A673 (cell line): ENCODE results near the gene KLK15. TPM values are rescaled to one million over a fixed set of nuclear protein-coding genes. Genes with fewer than 3 reads are reported as not detected.
A peak's percentile ranks its signal among the peaks of the same experiment; 100 is the strongest.

Experiments
- BruUV-seq: library from RNA; stranded (reverse); fragments of 400-500 nt; replicated peaks from 2 replicates; lab custom pipeline; 2021; lab: Mats Ljungman, UMichigan
- CTCF ChIA-PET: fragments of 300-600 bp; sonication (Branson Sonifier 250); formaldehyde crosslinking; loops from one replicate; lab custom pipeline; 2022; ENCODE audit warnings: antibody characterized with exemption; lab: Charles Lee
- POLR2A ChIA-PET: fragments of 300-600 bp; sonication (Branson Sonifier 250); formaldehyde crosslinking; loops from one replicate; lab custom pipeline; 2022; ENCODE audit warnings: antibody characterized with exemption; ENCODE audit not compliant: low non-redundant PET; lab: Charles Lee
- DNase-seq: peaks from one replicate; pipeline ENCODE4 v3.0.0-alpha.2; 2015; ENCODE audit warnings: low spot score
- H3K27ac ChIP-seq: fragments of 200-600 bp; sonication (generic); 2 replicates; pipeline ENCODE4 v1.5.1; 2016; ENCODE audit warnings: mixed run types, low read depth, mild to moderate bottlenecking, mixed read lengths, antibody characterized with exemption, low read length; ENCODE audit not compliant: poor library complexity, severe bottlenecking
- H3K27me3 ChIP-seq: fragments of 200-600 bp; sonication (generic); replicated peaks from 2 replicates; pipeline ENCODE4 v1.6.1; 2017; ENCODE audit warnings: mixed run types, low read depth, mild to moderate bottlenecking, mixed read lengths, antibody characterized with exemption, low read length; ENCODE audit not compliant: insufficient read depth, poor library complexity
- H3K36me3 ChIP-seq: fragments of 200-600 bp; sonication (generic); 2 replicates; pipeline ENCODE4 v1.6.1; 2016; ENCODE audit warnings: mixed run types, mild to moderate bottlenecking, mixed read lengths, antibody characterized with exemption, low read length; ENCODE audit not compliant: insufficient read depth, poor library complexity, severe bottlenecking
- H3K4me1 ChIP-seq: fragments of 200-600 bp; sonication (generic); 2 replicates; pipeline ENCODE4 v1.6.1; 2017; ENCODE audit warnings: mixed run types, mild to moderate bottlenecking, mixed read lengths, antibody characterized with exemption, low read length; ENCODE audit not compliant: insufficient read depth, poor library complexity, severe bottlenecking
- H3K4me3 ChIP-seq: fragments of 200-600 bp; sonication (generic); 2 replicates; pipeline ENCODE4 v1.5.1; 2016; ENCODE audit warnings: low read depth, mixed run types, mild to moderate bottlenecking, mixed read lengths, low read length; ENCODE audit not compliant: poor library complexity, severe bottlenecking
- H3K9me3 ChIP-seq: fragments of 200-600 bp; sonication (generic); 2 replicates; pipeline ENCODE4 v1.6.1; 2016; ENCODE audit warnings: mixed run types, low read depth, mild to moderate bottlenecking, mixed read lengths, antibody characterized with exemption, low read length; ENCODE audit not compliant: poor library complexity, severe bottlenecking
- CTCF ChIP-seq: fragments of 300-800, 200-600 bp; sonication (generic); conservative IDR thresholded peaks from 2 replicates; pipeline ENCODE4 v1.5.1; 2017; ENCODE audit warnings: low read depth, mild to moderate bottlenecking, antibody characterized with exemption, low read length, moderate library complexity, mixed read lengths
- EZH2 ChIP-seq: fragments of 200-600 bp; sonication (generic); IDR thresholded peaks from 2 replicates; pipeline ENCODE4 v1.6.1; 2017; ENCODE audit warnings: borderline replicate concordance, low read depth, mild to moderate bottlenecking, mixed read lengths, antibody characterized with exemption, low read length; ENCODE audit not compliant: poor library complexity, severe bottlenecking
- intact Hi-C: fragments of 100-400 bp; cut with micrococcal nuclease; formaldehyde crosslinking; loops from one replicate; pipeline ENCODE4 v1.10.0; 2022; ENCODE audit not compliant: unreplicated experiment
- total RNA-seq: library from RNA; stranded (reverse); gene quantifications from 2 replicates; pipeline ENCODE4 v1.2.3, GENCODE V29; 2021

Gene KLK15
- total RNA-seq, 1 experiment from 2014 or later, result not detected

- POLR2A ChIA-PET, result interaction anchor here (0.5 kb wide), 1 partner anchor 67 kb away, joined by 9 read pairs; no protein-coding TSS in a partner anchor
- no TSS peak for BruUV-seq
- peak; percentile 54 for DNase-seq
- no peak overlapping the region for H3K4me3 ChIP-seq
- H3K36me3 ChIP-seq, result no peaks in the 10 kb centered on the region
- H3K9me3 ChIP-seq, result no peaks in the 10 kb centered on the region
- no peak for TF ChIP-seq CTCF
- no peak for TF ChIP-seq EZH2
- H3K4me1 ChIP-seq, result peaks cover 22% of the 10 kb centered on the region
- H3K27ac ChIP-seq, result no peak overlapping the region
- CTCF ChIA-PET, result interaction anchor here (0.6 to 1.7 kb wide), 4 partner anchors 27 to 422 kb away, joined by 3 to 10 read pairs (median 6); no protein-coding TSS in a partner anchor
- intact Hi-C loops, result loop anchor here (5.0 kb wide), 2 partner anchors 57 to 422 kb away; partner anchors contain the start of gene CLEC11A
- no peaks in the 10 kb centered on the region for H3K27me3 ChIP-seq
Measured at GRCh38 chr19:50779504-50780457, 53.6 kb downstream of the KLK15 start.

- CTCF ChIA-PET, result interaction anchor here (0.6 to 1.7 kb wide), 3 partner anchors 26 to 75 kb away, joined by 4 to 10 read pairs (median 7); no protein-coding TSS in a partner anchor
- no peak for DNase-seq
- BruUV-seq, result no TSS peak
- POLR2A ChIA-PET, result no interaction called here
- Histone ChIP-seq H3K36me3 (no peaks in the 10 kb centered on the region), H3K27ac (no peak overlapping the region), H3K27me3 (no peaks in the 10 kb centered on the region), H3K9me3 (no peaks in the 10 kb centered on the region), H3K4me1 (peaks cover 22% of the 10 kb centered on the region), H3K4me3 (no peak overlapping the region)
- intact Hi-C loops, result loop anchor here (5.0 kb wide), 1 partner anchor 57 kb away; the partner anchor contains the start of gene CLEC11A
- TF ChIP-seq EZH2, result no peak
- TF ChIP-seq CTCF, result no peak
Measured at GRCh38 chr19:50778906-50779430, 54.4 kb downstream of the KLK15 start.

GRCh38 chr19:50777830-50778303 lies 55.5 kb downstream of the KLK15 start:
- Histone ChIP-seq H3K27me3 (no peaks in the 10 kb centered on the region), H3K9me3 (no peaks in the 10 kb centered on the region), H3K36me3 (no peaks in the 10 kb centered on the region), H3K4me1 (peaks cover 17% of the 10 kb centered on the region), H3K4me3 (peak overlapping the region; percentile 39), H3K27ac (no peak overlapping the region)
- intact Hi-C loops, result loop anchor here (5.0 kb wide), 1 partner anchor 56 kb away; the partner anchor contains the start of gene CLEC11A
- POLR2A ChIA-PET, result interaction anchor here (0.7 kb wide), 1 partner anchor 420 kb away, joined by 3 read pairs; no protein-coding TSS in a partner anchor
- CTCF ChIA-PET, result interaction anchor here (1.1 kb wide), 1 partner anchor 53 kb away, joined by 10 read pairs; no protein-coding TSS in a partner anchor
- peak; percentile 85 for DNase-seq
- TF ChIP-seq CTCF (no peak), EZH2 (no peak)
- no TSS peak for BruUV-seq
